ENCODE results near the gene ZBTB48.

DNA sequence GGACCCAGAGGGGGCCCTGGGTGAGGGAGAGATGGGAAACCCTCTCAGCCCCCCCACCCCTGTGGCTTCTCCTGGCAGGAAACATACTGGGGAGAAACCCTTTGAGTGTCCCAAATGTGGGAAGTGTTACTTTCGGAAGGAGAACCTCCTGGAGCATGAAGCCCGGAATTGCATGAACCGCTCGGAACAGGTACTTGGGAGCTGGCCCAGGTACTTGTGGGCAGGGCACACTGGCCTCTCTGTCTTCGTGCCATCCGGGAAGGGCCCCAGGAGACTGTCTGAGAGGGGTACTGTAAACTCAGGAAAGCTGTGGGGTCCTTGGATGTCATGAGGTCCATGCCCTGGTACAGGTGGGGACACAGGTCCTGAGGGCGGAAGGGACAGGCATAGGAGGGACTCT lies 6.0 kb downstream of the ZBTB48 start:
- TF ChIP-seq, protein P1, sequence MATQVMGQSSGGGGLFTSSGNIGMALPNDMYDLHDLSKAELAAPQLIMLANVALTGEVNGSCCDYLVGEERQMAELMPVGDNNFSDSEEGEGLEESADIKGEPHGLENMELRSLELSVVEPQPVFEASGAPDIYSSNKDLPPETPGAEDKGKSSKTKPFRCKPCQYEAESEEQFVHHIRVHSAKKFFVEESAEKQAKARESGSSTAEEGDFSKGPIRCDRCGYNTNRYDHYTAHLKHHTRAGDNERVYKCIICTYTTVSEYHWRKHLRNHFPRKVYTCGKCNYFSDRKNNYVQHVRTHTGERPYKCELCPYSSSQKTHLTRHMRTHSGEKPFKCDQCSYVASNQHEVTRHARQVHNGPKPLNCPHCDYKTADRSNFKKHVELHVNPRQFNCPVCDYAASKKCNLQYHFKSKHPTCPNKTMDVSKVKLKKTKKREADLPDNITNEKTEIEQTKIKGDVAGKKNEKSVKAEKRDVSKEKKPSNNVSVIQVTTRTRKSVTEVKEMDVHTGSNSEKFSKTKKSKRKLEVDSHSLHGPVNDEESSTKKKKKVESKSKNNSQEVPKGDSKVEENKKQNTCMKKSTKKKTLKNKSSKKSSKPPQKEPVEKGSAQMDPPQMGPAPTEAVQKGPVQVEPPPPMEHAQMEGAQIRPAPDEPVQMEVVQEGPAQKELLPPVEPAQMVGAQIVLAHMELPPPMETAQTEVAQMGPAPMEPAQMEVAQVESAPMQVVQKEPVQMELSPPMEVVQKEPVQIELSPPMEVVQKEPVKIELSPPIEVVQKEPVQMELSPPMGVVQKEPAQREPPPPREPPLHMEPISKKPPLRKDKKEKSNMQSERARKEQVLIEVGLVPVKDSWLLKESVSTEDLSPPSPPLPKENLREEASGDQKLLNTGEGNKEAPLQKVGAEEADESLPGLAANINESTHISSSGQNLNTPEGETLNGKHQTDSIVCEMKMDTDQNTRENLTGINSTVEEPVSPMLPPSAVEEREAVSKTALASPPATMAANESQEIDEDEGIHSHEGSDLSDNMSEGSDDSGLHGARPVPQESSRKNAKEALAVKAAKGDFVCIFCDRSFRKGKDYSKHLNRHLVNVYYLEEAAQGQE (IDR thresholded peaks at IDR 0.05) = no peak
- no peak for TF ChIP-seq SP1 (IDR thresholded peaks at IDR 0.05)
- TF ChIP-seq RAD21 (IDR thresholded peaks at IDR 0.05) = no peak
- TF ChIP-seq, protein P2, sequence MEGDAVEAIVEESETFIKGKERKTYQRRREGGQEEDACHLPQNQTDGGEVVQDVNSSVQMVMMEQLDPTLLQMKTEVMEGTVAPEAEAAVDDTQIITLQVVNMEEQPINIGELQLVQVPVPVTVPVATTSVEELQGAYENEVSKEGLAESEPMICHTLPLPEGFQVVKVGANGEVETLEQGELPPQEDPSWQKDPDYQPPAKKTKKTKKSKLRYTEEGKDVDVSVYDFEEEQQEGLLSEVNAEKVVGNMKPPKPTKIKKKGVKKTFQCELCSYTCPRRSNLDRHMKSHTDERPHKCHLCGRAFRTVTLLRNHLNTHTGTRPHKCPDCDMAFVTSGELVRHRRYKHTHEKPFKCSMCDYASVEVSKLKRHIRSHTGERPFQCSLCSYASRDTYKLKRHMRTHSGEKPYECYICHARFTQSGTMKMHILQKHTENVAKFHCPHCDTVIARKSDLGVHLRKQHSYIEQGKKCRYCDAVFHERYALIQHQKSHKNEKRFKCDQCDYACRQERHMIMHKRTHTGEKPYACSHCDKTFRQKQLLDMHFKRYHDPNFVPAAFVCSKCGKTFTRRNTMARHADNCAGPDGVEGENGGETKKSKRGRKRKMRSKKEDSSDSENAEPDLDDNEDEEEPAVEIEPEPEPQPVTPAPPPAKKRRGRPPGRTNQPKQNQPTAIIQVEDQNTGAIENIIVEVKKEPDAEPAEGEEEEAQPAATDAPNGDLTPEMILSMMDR (IDR thresholded peaks at IDR 0.05; ENCODE audit: low read depth, low read length, missing input control) = no peak
- no peak for TF ChIP-seq EGR1 (IDR thresholded peaks at IDR 0.05; ENCODE audit: low read depth in 2 of 2)
- TF ChIP-seq YY1 (IDR thresholded peaks at IDR 0.05) = no peak
- TF ChIP-seq JUND (IDR thresholded peaks at IDR 0.05) = no peak
- TF ChIP-seq, protein P3, sequence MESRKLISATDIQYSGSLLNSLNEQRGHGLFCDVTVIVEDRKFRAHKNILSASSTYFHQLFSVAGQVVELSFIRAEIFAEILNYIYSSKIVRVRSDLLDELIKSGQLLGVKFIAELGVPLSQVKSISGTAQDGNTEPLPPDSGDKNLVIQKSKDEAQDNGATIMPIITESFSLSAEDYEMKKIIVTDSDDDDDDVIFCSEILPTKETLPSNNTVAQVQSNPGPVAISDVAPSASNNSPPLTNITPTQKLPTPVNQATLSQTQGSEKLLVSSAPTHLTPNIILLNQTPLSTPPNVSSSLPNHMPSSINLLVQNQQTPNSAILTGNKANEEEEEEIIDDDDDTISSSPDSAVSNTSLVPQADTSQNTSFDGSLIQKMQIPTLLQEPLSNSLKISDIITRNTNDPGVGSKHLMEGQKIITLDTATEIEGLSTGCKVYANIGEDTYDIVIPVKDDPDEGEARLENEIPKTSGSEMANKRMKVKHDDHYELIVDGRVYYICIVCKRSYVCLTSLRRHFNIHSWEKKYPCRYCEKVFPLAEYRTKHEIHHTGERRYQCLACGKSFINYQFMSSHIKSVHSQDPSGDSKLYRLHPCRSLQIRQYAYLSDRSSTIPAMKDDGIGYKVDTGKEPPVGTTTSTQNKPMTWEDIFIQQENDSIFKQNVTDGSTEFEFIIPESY (IDR thresholded peaks at IDR 0.05) = no peak
